Measurements from ENCODE around the gene SETD3.

SETD3 gene

GRCh38 chr14:99387880-99388279 lies 92.8 kb downstream of the SETD3 start:
- peak in 1 of 2 donors; percentile 5 for DNase-seq

- DNase-seq = no peak
These were observed 95.9 kb downstream of the SETD3 start for GRCh38 chr14:99384450-99385417.

- DNase-seq = no peak
These were observed 96.9 kb downstream of the SETD3 start for GRCh38 chr14:99383472-99384449.

- DNase-seq = no peak
These were observed 97.7 kb downstream of the SETD3 start for GRCh38 chr14:99382781-99383471.

GRCh38 chr14:99382071-99382470 lies 98.6 kb downstream of the SETD3 start:
- DNase-seq = no peak

GRCh38 chr14:99381688-99382060 lies 99.0 kb downstream of the SETD3 start:
- no peak for DNase-seq

GRCh38 chr14:99380991-99381687 lies 99.5 kb downstream of the SETD3 start:
- no peak for DNase-seq

- no peak for DNase-seq
These were observed 100.3 kb downstream of the SETD3 start for GRCh38 chr14:99380402-99380801.

- no peak for DNase-seq
These were observed 101.9 kb downstream of the SETD3 start for GRCh38 chr14:99378782-99379214.

GRCh38 chr14:99377951-99378350 lies 102.7 kb downstream of the SETD3 start:
- no peak for DNase-seq

GRCh38 chr14:99374964-99375363 lies 105.7 kb downstream of the SETD3 start:
- DNase-seq = no peak

- no peak for DNase-seq
These were observed 116.9 kb downstream of the SETD3 start for GRCh38 chr14:99363616-99364290.

- DNase-seq = no peak
These were observed 117.6 kb downstream of the SETD3 start for GRCh38 chr14:99363051-99363450.

GRCh38 chr14:99361596-99362215 lies 119.0 kb downstream of the SETD3 start:
- DNase-seq = no peak

GRCh38 chr14:99360774-99361595 lies 119.7 kb downstream of the SETD3 start:
- no peak for DNase-seq

- DNase-seq = no peak
These were observed 120.8 kb downstream of the SETD3 start for GRCh38 chr14:99359906-99360305.

- no peak for DNase-seq
These were observed 122.7 kb downstream of the SETD3 start for GRCh38 chr14:99357916-99358390.

- no peak for DNase-seq
These were observed 123.3 kb downstream of the SETD3 start for GRCh38 chr14:99357151-99357915.

- DNase-seq = no peak
These were observed 124.5 kb downstream of the SETD3 start for GRCh38 chr14:99356031-99356608.

All from CD4-positive, alpha-beta T cell treated with Interleukin-4 for 1 hour (primary cell).